Ishikawa (cell line): ENCODE data around the gene ANKS6.
A peak's percentile ranks its signal among the peaks of the same experiment; 100 is the strongest.

Source experiments
- CEBPB ChIP-seq: IDR thresholded peaks from 2 replicates; pipeline ENCODE4 v1.6.1; 2012
- CREB1 ChIP-seq: IDR thresholded peaks from 2 replicates; pipeline ENCODE4 v1.6.1; 2012; ENCODE audit warnings: low read depth
- EGR1 ChIP-seq: IDR thresholded peaks from 2 replicates; pipeline ENCODE4 v1.6.1; 2012
- EP300 ChIP-seq: IDR thresholded peaks from 2 replicates; pipeline ENCODE4 v1.6.1; 2012; ENCODE audit warnings: borderline replicate concordance
- FOXM1 ChIP-seq: IDR thresholded peaks from 2 replicates; pipeline ENCODE4 v1.6.1; 2012; ENCODE audit warnings: low read depth, borderline replicate concordance
- NFIC ChIP-seq: IDR thresholded peaks from 2 replicates; pipeline ENCODE4 v1.6.1; 2012
- RAD21 ChIP-seq: IDR thresholded peaks from 2 replicates; pipeline ENCODE4 v1.6.1; 2012; ENCODE audit warnings: low read depth
- TAF1 ChIP-seq: IDR thresholded peaks from 2 replicates; pipeline ENCODE4 v1.6.1; 2012; ENCODE audit warnings: low read depth, mild to moderate bottlenecking
- TCF12 ChIP-seq: IDR thresholded peaks from 2 replicates; pipeline ENCODE4 v1.6.1; 2012; ENCODE audit warnings: low read depth
- TEAD4 ChIP-seq: IDR thresholded peaks from 2 replicates; pipeline ENCODE4 v1.6.1; 2012
- YY1 ChIP-seq: IDR thresholded peaks from 2 replicates; pipeline ENCODE4 v1.6.1; 2012; ENCODE audit warnings: low read depth
- ZBTB7A ChIP-seq: IDR thresholded peaks from 2 replicates; pipeline ENCODE4 v1.6.1; 2012; ENCODE audit warnings: low read depth
- TF ChIP-seq, protein P1 (sequence below): IDR thresholded peaks from 2 replicates; pipeline ENCODE4 v1.6.1; 2012
- TF ChIP-seq, protein P2 (sequence below): IDR thresholded peaks from 2 replicates; pipeline ENCODE4 v1.6.1; 2012
- TF ChIP-seq, protein P3 (sequence below): IDR thresholded peaks from 2 replicates; pipeline ENCODE4 v1.6.1; 2012; ENCODE audit warnings: low read depth, mild to moderate bottlenecking

Gene ANKS6

DNA sequence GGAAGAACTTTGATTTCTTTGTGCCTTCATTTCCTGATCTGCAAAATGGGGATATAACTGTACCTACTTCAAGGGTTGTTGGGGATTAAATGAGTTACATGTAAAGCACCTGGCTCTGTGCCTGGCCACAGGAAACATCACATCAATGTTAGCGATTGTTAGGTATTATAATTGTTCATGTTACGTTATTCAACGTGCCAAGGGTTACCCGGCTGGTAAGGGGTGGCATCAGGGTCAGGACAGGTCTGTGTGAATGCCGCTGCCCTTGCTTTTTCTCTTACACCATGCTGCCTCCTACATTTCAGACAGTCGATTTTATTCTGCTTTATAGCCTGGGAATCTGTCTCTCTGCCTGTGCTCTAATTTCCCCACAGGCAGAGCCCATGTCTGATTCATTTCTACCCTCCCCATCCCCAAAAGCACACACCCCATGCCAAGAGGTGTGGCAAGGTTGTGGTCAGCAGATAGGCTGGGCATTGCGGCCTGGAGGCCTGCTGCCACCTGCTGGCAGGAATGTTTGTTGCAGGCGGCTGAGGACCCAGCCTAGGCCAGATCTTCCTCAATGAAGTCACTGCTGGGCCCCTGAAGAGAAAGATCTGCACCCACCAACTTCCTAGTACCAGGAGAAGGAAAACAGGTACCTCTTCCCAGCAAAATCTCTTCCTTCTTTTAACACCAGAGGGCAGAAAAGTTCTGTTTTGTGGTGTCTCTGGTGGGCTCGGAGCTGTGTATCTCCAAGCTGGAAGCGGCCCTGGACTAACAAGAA, 5.3 kb downstream of the ANKS6 start:
- peak; percentile 74 for TF ChIP-seq NFIC
- TF ChIP-seq EP300, result peak; percentile 50; the same call in 1 of the 2 replicates
- TF ChIP-seq CEBPB, result peak; percentile 44; the same call in 1 of the 2 replicates
- TF ChIP-seq, protein P1, sequence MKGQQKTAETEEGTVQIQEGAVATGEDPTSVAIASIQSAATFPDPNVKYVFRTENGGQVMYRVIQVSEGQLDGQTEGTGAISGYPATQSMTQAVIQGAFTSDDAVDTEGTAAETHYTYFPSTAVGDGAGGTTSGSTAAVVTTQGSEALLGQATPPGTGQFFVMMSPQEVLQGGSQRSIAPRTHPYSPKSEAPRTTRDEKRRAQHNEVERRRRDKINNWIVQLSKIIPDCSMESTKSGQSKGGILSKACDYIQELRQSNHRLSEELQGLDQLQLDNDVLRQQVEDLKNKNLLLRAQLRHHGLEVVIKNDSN, result 0 out of 2 replicates have a peak, but pooled peaks have one; percentile 22
- peak; percentile 100 for TF ChIP-seq TEAD4
- TF ChIP-seq, protein P2, sequence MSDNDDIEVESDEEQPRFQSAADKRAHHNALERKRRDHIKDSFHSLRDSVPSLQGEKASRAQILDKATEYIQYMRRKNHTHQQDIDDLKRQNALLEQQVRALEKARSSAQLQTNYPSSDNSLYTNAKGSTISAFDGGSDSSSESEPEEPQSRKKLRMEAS, result peak; percentile 44
- TF ChIP-seq YY1, result peak; percentile 43; the same call in 1 of the 2 replicates
- TF ChIP-seq RAD21, result peak; percentile 73
- peak; percentile 22; the same call in 1 of the 2 replicates for TF ChIP-seq TCF12
- TF ChIP-seq, protein P3, sequence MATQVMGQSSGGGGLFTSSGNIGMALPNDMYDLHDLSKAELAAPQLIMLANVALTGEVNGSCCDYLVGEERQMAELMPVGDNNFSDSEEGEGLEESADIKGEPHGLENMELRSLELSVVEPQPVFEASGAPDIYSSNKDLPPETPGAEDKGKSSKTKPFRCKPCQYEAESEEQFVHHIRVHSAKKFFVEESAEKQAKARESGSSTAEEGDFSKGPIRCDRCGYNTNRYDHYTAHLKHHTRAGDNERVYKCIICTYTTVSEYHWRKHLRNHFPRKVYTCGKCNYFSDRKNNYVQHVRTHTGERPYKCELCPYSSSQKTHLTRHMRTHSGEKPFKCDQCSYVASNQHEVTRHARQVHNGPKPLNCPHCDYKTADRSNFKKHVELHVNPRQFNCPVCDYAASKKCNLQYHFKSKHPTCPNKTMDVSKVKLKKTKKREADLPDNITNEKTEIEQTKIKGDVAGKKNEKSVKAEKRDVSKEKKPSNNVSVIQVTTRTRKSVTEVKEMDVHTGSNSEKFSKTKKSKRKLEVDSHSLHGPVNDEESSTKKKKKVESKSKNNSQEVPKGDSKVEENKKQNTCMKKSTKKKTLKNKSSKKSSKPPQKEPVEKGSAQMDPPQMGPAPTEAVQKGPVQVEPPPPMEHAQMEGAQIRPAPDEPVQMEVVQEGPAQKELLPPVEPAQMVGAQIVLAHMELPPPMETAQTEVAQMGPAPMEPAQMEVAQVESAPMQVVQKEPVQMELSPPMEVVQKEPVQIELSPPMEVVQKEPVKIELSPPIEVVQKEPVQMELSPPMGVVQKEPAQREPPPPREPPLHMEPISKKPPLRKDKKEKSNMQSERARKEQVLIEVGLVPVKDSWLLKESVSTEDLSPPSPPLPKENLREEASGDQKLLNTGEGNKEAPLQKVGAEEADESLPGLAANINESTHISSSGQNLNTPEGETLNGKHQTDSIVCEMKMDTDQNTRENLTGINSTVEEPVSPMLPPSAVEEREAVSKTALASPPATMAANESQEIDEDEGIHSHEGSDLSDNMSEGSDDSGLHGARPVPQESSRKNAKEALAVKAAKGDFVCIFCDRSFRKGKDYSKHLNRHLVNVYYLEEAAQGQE, result no peak
- TF ChIP-seq EGR1, result no peak
- peak; percentile 47; the same call in 1 of the 2 replicates for TF ChIP-seq ZBTB7A
- TF ChIP-seq FOXM1, result no peak
- TF ChIP-seq TAF1, result no peak
- TF ChIP-seq CREB1, result no peak

DNA sequence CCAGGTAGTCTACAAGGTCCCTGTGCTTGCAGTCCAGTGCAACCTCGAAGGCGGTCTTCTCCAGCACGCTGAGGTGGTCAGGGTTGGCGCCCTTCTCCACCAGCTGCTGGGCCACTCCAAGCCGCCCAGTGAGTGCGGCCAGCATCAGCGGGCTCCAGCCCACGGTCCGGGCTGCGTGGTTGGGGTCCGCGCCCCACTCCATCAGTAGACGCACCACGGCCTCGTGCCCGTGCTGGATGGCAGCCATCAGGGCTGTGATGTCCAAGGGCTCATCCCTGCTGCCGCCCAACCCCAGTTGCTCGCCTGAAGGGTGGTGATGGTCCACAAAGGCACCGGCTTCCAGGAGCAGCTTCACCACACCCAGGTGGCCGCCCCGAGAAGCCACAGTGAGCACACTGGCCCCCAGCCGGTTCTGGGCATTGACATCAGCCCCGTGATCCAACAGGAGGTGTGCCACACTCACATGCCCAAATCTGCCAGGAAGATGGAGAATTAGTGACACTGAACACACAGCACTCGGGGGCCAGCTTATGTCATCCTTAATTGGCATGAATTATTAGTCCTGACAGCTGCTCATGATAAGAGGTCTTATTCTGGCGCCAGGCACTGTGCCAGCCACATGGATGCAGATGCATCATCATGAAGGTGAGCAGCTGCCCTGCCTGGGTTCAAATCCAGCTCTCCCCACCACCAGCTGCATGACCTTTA, 6.1 kb downstream of the ANKS6 start:
- TF ChIP-seq ZBTB7A (no peak), EP300 (no peak), RAD21 (no peak), NFIC (no peak), EGR1 (no peak), TEAD4 (no peak)
- TF ChIP-seq, protein P3, result no peak
- TF ChIP-seq, protein P2, result no peak
- TF ChIP-seq, protein P1, result no peak

DNA sequence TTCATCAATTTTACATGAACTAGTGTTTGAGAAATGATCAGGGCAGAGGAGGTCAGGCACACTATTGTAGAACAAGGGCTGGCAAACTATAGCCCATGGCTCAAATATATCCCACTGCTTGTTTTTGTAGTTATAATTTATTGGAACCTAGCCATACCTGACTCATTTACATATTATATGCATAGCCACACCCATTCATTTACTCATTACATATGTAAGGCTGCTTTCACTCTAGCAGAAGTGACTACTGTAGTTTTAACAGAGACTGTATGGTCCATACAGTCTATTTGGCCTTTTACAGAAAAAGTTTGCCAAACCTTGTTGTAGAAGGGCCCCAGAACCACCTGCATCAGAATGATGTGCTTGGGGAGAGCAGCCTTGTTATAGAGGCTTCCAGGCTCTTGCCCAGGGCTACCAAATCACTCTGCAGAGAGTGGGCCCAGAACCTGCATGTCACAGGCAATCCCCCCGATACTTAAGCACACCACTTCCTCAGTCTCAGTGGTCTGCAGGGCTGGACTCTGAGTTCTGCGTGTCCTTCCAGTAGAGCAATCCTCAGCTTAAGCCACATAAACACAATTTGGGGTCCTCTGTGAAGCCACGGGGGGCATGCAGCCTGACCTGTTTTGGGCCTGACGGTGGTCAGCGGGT, 6.7 kb downstream of the ANKS6 start:
- no peak for TF ChIP-seq CREB1

DNA sequence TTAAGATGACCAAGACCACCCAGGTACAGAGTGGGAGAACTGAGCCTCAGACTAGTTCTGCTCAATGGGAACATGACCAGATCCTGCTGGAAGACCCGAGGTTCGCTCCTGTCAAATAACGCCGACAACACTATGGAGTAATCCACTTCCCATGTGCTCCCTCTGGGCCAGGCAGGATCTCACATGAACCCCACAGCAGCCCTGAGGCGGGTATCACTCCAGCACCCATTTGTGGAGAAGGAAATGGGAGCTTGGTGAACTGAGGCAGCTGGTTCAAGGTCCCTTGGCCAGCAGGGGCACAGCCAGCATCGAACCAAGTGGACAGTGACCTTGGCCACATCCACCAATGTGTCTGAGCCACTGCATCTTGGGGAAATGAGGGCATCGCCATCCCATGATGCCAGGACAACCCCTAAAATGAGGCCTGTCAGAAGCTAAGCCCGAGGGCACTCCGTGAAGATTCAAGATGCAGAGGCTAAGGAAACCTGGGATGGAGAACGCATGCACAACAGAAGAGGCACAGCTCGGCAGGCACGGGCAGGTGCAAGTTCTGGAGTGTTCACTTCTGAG, 8.5 kb downstream of the ANKS6 start:
- TF ChIP-seq CEBPB, result no peak
- no peak for TF ChIP-seq NFIC
- TF ChIP-seq RAD21, result no peak
- TF ChIP-seq TEAD4, result no peak
- no peak for TF ChIP-seq EGR1
- TF ChIP-seq, protein P3, result no peak
- TF ChIP-seq, protein P1, result no peak
- no peak for TF ChIP-seq EP300
- TF ChIP-seq TCF12, result no peak
- TF ChIP-seq ZBTB7A, result no peak
- TF ChIP-seq TAF1, result no peak
- TF ChIP-seq FOXM1, result no peak
- no peak for TF ChIP-seq YY1
- TF ChIP-seq CREB1, result no peak
- TF ChIP-seq, protein P2, result no peak
